Stimulated activated CD8-positive, alpha-beta memory T cell treated with anti-CD3 and anti-CD28 coated beads, Interleukin-12 subunit alpha, Interleukin-12 subunit beta, amount 100 ng/mL, for 1 hour (primary cell): ENCODE measurements around the gene BAIAP2L1.

ENCODE experiments used
- DNase-seq: peaks from one replicate; pipeline ENCODE4 v3.0.0-alpha.2; 2020; ENCODE audit warnings: low read depth

The BAIAP2L1 gene

DNA sequence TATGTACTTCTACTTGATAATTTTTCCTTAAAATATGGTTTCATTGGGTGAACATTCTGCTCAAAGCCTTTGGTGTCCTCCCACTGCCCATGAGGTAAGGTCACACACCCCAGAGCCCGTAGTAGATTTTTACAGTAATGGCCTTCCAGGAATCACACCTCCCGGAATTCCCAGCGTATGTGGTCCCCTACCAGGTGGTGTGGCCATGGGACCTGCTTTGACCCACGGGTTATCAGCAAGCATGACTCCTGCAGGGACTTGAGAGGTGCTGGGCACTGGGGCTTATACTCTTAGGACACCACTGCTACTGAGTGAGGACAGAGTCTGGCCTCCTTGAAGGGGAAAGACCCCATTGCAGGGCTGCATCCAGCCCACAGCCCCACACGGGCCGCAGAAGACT lies 42.2 kb downstream of the BAIAP2L1 start:
- no peak for DNase-seq

DNA sequence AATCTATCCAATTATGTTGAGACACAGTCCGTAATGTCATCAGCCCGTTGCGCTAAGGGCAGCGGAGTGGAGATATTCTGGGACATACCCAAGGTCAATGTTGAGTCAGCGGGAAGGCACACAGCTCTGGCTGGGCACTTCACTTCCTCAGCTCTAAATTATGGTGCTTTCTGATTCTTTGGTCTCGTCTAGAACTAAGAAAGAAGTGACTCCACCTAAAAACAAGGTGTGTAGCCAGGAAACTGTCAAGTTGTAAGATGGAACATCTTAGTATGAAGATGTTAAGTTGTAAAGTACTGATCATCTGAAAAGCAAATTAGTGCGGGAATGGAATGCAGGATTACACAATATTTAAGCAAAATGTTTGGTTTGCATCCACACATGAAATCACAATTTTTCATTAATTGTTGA lies 43.1 kb downstream of the BAIAP2L1 start:
- DNase-seq = no peak

DNA sequence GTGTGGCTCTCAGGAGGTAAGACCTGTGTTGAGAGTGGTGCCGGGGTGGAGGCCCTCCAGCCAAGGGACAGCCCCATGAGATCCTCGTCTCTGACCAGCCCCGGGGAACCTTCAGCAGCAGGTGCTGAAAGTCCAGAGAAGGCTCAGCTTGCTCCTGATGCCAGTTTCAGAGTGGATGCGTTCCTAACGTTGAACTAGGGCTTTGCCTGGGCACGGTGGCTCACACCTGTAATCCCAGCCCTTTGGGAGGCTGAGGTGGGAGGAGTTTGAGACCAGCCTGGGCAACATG lies 45.7 kb downstream of the BAIAP2L1 start:
- DNase-seq = no peak

- DNase-seq = no peak
Measured at GRCh38 chr7:98354511-98355249, 46.2 kb downstream of the BAIAP2L1 start.

DNA sequence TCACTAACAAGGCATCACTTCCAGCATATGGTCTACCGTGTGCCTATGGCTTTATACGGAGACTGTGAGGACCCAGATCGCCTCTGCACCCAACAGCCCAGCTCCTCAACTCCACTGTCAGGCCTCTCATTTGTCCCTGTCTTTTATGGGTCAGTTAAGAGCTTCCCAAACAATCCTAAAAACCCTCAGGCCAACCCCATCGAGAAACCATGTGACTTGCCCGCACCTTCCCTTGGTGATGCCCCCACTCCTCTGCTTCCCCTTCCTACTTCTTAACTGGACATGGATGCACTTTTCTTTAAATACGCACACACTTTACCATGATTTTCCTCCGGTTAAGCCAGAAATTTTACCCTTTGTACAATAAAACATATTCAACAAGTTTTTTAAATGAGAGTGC lies 46.8 kb downstream of the BAIAP2L1 start:
- DNase-seq = no peak

DNA sequence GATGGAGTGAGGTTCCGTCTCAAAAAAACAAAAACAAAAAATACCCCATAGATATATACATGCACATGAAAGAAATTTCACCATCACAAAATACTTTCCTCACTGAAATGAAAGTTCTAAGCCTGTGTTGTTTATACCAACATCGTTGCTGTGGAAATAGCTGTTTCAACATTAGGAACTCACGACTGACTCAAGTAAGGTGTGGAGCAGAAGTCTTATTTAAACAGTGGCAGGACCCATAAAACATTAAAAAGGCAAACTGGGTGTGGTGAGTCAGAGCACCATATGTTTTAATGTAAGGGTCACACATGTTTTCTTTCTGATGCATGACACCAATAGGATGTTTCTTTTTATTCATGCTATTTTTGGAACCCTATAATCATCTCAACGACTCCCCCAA lies 48.3 kb downstream of the BAIAP2L1 start:
- DNase-seq = no peak

DNA sequence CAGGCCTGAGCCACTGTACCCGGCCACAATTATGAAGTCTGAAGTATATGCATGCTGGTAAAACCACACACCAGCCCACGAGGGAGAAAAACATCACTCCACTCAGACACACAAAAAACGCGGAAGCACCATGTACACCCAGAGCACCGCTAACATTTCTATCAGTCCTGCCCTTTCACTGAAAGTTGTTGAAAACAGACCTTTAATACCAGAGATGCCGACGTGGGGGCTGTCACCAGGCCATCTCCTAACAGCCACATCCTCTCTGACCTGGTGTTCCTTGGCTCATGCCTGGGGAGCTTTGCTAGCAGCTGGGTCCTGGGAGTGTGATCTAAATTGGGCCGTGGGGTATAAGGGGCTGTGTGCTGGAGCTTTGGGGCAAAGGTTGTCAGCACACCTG lies 49.8 kb downstream of the BAIAP2L1 start:
- no peak for DNase-seq

GRCh38 chr7:98348726-98349474 lies 52.0 kb downstream of the BAIAP2L1 start:
- DNase-seq = no peak

DNA sequence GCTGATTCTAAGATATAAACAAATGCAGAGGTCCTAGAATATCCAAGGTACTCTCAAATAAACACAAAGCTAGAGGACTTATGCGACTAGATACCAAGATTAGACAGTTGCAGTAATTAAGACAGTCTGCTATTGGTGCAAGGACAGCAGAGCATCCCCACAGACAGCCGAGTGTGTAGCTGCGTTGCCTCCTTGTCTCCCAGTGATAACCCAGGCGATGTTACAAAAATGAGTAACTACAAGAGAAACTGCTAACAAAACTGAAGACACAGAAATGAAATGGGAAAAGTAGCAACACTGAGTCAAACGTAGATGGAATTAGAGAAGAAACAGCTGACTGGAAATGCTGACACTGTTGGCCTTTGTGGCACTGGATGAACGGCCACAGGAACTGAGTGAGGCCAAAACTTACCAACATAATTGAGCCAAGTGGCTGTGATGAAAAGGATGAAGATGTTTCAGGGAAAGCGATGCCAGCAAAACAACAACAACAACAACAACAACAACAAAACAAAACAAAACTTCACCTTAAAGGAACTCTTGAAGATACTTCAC lies 54.3 kb downstream of the BAIAP2L1 start:
- no peak for DNase-seq

- DNase-seq = no peak
Measured at GRCh38 chr7:98341106-98341505, 59.8 kb downstream of the BAIAP2L1 start.

DNA sequence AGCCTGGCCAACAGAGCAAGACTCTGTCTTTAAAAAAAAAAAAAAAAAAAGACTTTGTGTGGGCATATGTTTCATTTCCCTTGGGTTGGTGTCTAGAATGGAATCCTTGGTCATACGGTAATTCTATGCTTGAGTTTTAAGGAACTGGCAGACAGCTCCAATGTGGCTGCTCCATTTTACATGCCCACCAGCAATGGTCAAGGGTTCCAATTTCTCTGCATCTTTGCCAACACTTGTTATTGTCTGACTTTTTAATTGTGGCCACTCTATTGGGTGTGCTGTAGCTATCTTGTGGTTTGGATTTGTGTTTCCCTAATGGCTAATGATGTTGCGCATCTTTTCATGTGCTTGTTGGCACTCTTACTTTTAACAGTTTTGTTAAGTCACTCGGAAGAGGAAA lies 61.8 kb downstream of the BAIAP2L1 start:
- DNase-seq = no peak

DNA sequence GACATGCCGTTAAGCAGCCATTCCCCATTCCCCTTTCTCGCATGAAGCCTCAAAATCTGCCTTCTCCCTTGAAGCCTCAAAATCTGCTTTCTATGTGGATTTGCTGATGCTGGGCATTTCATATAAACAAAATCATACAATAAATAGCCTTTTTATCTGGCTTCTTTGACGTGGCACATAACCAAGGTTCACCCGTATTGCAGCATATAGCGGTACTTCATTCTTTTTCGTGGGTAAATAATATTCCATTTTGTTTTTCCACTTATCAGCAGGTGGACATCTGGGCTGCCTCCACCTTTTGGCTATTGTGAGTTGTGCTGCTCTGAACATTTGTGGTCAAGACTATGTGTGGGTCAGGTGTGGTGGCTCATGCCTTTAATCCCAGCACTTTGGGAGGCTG lies 62.4 kb downstream of the BAIAP2L1 start:
- DNase-seq = no peak

GRCh38 chr7:98335411-98335977 lies 65.4 kb downstream of the BAIAP2L1 start:
- DNase-seq = no peak

- DNase-seq = no peak
Measured at GRCh38 chr7:98334081-98334480, 66.8 kb downstream of the BAIAP2L1 start.

DNA sequence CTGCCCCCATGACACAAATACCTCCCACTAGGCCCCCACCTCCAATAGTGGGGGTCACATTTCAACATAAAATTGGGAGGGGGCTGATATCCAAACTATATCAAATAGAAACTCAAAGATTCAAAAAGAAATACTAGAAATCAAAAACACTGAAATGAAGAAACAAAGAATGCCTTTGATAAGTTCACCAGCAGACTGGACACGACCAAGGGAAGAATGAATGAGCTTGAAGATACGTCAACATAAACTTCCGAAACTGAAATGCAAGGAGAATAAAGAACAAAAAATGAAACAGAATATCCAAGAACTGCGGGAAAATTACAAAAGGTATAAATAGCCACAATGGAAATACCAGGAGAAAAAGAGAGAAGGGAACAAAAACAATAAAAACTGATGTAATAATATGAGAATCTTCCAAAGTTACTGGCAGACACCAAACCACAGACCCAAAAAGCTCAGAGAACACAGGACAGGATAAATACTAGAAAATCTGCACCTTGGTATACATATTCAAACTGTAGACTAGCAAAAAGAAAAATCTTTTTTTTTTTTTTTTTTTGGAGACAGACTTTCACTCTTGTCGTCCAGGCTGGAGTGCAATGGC lies 69.9 kb downstream of the BAIAP2L1 start:
- DNase-seq = no peak

GRCh38 chr7:98329791-98330373 lies 71.0 kb downstream of the BAIAP2L1 start:
- no peak for DNase-seq

DNA sequence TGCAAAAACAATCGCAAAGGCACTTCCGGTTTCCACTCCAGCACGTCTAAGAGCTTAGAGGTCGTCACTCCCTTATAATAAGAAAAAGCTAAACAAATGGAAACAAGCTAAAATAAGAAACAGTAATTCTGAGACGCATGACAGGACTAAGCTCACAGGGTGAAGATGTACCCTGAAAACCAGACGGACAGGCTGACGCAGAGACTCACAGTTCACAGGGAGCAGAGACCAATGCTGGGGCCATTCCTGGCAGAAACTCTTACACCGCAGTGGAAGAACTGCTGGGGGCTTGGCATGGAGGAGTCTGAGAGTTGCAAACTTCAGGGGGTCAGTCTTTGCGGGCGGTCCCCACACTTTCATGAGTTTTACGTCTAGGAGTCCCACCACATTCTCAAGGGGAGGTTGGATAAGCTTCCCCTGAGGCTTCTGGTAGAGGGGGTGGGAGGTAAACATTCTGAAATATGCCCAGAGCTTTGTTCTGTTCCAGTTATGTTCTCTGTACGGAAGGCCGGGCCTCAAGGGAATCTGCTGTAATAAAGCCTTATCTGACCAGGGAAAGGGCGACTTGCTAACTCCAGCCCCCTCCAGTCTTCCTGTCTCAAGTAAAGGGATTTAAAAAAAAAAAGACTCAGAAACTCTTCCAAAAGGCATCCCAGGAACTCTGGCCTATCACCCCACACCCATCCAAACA lies 71.6 kb downstream of the BAIAP2L1 start:
- no peak for DNase-seq

- no peak for DNase-seq
Measured at GRCh38 chr7:98324782-98325181, 76.1 kb downstream of the BAIAP2L1 start.

GRCh38 chr7:98323597-98324322 lies 77.1 kb downstream of the BAIAP2L1 start:
- no peak for DNase-seq

DNA sequence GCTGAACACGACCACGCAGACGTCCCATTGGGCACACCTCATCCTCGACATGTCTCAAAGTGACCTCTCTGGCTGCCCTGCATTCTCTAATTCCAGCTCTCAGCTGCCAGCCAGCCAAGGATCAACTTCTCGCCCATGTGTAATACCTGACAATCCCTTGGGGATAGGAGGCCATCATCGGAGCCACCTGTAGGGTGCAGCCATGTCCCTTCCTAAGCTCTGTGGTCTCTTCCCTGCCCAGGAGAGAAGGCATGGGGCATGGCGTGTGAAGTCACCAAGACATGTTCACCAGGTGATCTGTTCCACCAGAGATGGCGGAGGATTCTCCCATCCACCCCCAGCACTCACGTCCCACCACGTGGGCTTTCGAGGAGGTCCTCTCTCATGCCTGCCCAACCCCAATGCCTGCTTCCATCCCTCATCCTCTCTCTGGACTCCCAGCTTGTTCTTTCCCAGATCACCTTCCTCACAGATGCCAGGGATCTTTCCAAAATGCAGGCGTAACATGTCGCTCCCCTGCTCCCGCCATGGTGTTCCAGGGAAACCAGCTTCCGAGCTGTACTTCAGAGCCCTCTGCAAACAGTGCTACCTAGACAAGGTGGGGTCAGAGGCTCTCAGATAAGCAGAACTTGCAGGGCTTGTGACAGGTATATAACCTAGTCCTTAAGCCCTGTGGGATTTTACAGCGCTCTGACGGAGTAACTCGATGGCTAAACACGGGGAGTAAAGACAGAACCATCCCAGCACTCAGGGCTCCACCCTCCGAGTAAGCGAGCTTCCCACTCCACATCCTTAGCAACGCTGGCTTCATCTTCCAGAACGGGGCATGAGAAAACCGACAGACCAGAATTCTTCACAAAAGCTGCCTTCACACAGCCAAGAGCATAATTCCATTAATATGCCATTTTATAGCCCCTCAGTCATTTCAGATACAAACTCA lies 78.3 kb downstream of the BAIAP2L1 start:
- no peak for DNase-seq
